HG02588 (cell line): Measurements from ENCODE around the gene WWP2.
"Not testable (repeated sequence)": the region's sequence is repeated elsewhere in the genome, so short reads cannot be mapped to it uniquely, and the experiment has no call there.

ENCODE experiments used
- ATAC-seq: cut with Tn5 transposase; IDR thresholded peaks from one replicate; pipeline ENCODE4 v1.9.1; 2021; ENCODE audit warnings: mild to moderate bottlenecking, moderate library complexity; ENCODE audit not compliant: unreplicated experiment

WWP2 gene

GRCh38 chr16:69939821-69940585, 177.9 kb downstream of the WWP2 start:
- ATAC-seq = no peak

- ATAC-seq = no peak
These were observed 178.5 kb downstream of the WWP2 start for GRCh38 chr16:69940676-69941075.

DNA sequence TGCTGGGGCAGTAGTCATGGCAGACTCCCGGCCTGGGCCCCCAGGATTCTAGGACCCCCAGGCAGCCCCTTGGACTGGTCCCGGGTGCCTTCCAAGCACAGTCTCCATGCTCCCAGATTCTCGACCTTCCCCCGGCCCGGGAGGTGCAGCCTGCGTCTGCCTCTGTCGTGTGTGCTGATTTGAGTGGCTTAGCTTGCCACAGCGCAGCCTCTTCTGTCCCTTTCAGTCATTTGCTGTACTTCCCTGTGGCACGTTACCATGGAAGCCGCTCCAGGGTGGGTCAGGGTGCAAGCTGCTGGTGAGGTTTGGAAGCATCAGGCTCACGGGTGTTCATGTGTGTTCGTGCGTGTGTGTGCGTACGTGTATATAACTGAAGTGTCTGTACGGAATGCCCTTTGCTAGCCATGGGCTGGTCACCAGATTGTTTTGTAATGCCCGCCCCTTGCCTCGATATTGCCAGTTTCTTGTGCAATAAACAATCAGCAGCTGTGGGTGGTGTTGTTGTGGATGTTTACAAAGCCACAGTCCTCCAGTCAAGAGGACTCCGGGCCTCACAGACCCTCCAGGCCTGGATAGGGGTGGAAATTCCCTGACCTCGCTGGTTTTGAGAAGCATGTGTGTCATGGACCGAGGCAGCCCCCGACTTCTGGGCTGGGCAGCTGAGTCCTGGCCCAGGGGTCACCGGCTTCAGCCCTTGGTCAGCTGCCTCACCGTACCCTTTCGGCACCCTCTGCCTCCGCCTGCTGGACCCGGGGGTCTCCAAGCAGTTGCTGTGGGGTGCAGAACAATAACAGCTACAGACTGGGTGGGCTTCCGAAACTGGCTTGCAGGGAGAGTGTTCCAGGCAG, 179.3 kb downstream of the WWP2 start:
- no peak for ATAC-seq

GRCh38 chr16:69942099-69942491, 180.0 kb downstream of the WWP2 start:
- no peak for ATAC-seq

DNA sequence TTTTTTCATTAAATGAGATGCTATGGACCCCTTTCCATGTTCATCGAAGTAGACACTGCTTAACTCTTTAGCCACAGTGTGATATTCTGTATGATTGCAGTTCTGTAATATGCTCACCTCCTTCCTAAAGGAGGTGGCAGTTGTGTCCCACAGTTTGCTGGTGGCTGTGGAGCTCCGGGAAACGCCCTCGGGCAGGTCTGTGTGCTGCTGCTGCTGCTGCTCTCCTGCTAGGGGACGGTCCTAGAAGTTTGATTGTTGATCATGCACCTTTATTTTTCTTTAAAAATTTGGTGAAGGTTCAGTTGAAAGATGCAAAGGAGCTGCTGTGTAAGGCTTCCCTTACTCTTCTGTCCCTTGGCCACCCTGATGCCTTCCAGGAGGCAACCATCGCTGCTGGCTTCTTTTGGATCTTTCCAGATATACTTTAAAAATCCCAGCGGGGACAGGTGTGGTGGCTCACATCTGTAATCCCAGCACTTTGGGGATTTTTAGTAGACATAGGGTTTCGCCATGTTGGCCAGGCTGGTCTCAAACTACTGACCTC, 180.6 kb downstream of the WWP2 start:
- ATAC-seq = no peak

GRCh38 chr16:69943241-69944036, 181.3 kb downstream of the WWP2 start:
- ATAC-seq = not testable (repeated sequence)

DNA sequence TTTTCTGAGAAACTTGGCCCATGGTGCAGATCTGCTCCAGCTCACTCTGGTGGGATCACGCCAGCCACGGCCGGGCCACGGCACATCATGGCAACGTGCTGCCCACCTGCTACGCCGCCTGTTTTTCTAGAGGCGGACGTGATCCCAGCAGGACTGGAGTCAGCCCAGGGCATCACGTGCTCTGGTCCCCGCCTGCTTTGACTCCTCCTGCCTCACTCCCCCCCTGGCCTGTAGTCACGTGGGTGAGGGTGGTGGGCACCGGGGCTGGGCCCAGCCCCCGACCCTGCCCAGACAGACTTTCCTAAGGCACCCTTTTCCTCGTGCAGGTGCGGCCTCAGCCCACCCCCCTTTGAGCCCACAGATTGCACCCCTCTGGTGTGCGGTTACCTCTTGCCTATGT, 188.3 kb downstream of the WWP2 start:
- ATAC-seq = not testable (repeated sequence)

DNA sequence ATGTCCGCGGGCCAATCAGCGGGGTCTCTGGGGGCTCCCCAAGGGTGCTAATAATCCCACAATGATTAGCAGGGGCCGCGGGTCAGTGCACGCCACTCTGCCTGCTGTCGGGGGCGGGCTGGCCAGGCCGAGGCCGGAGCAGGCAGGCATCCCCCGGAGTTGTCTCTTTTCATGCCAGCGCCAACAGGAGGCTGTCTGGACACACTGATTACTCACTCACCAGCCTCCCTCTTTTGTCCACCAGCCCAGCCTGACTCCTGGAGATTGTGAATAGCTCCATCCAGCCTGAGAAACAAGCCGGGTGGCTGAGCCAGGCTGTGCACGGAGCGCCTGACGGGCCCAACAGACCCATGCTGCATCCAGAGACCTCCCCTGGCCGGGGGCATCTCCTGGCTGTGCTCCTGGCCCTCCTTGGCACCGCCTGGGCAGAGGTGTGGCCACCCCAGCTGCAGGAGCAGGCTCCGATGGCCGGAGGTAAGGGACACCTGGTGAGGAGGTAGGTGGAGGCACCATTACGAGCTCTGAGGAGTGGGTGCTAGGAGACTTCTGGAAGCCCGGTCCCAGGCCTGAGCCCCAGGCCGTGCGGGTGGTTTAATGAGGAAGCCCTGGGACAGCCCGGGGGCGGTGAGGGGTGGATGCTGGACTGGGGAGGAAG, 189.0 kb downstream of the WWP2 start, which contains the start of gene CLEC18A:
CLEC18A (plus strand) TSS at position 318 of the 655 bp plus-strand sequence; CDS start at position 351, 33 bp downstream.
- ATAC-seq = not testable (repeated sequence)

- not testable (repeated sequence) for ATAC-seq
These were observed 189.5 kb downstream of the WWP2 start for GRCh38 chr16:69951672-69952031.

DNA sequence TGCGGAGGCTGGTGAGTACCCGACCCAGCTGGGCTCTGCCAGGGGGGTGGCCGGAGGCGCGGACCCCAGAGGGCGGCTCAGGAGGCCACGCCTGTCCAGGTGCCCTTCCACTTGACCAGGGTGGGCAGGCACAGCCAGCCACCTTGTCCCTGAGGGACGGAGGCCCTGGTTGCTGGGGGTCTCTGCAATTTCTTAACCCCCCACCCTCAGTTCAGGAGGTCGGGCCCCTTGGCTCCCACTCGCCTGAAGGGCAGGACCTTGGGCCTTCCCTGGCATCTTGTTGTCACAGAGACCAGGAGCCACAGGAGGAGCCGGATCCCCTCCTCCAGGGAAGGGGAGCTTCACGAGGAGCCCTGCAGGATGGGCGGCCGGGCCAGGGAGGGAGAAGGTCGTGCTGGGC, 190.0 kb downstream of the WWP2 start:
- not testable (repeated sequence) for ATAC-seq

GRCh38 chr16:69952572-69953355, 190.6 kb downstream of the WWP2 start:
- ATAC-seq = not testable (repeated sequence)

- not testable (repeated sequence) for ATAC-seq
These were observed 192.1 kb downstream of the WWP2 start for GRCh38 chr16:69954241-69954640.

- ATAC-seq = not testable (repeated sequence)
These were observed 201.2 kb downstream of the WWP2 start for GRCh38 chr16:69963312-69963711.

DNA sequence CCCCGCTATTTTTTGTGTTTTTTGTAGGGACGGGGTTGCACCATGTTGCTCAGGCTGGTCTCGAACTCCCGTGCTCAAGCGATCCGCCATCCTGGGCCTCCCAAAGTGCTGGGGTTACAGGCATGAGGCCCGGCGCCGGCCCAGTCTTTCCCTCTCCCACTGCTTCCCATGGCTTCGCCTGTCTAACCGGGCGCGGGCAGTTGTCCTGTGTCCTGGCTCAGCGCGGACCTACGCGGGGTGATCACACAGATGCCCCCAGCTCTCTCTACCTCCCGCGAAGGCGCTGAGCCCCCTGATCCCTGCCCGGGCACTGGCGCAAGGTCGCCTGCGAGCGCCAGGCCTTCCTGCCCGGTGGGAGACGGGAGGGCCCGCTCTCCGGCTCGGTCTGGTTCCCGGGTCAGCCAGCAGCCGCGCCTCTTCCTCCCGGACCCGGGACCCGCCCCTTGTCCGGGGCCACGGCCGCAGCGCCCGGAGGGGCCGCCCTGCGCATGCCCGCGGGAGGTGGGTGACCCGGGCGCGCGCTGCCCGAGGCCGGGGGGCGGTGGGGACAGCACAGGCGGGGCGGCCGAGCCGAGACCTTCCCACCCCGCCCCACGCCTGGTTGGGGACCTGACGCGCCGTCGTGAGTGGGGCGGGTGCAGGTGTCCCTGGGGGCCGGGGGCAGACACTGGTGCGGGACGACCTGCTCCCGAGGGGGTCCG, 203.0 kb downstream of the WWP2 start:
- ATAC-seq = not testable (repeated sequence)

DNA sequence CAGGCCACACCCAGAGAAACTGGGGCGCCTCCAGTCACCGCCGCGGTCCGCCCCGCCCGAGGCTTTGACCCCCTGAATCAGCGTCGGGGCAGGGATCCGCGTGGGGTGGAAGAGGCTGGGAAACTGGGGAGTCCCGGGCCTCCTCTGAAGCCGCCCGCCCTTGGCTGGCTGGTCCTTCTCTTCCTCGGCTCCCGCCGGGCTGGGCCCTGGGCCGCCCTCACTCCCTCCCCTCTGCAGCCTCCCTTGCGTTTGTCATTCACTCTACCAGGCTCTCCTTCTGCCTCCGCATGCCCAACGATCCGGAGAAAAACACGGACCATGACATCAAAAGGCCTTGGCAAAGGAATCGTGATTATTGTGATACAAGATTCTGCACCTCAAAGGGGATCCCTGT, 203.5 kb downstream of the WWP2 start:
- ATAC-seq = not testable (repeated sequence)

DNA sequence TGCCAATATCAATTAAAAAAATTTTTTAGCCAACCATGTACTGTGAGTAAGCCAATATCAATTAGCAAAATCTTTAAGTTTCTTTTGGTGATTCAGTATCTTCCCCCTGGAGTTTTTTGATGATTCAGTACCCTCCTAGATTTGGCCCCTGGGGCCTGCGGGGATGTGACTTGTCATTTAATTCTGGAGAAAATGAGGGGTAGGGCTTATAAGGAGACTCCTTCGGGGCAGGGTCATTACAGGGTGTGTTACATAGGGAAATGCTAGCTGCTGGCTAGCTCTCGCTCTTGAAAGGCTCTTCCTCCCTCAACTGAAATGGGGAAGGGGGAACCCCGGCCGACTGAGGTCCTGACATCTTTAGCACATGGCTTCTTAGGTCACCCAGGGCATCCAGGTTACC, 205.6 kb downstream of the WWP2 start:
- ATAC-seq = not testable (repeated sequence)

DNA sequence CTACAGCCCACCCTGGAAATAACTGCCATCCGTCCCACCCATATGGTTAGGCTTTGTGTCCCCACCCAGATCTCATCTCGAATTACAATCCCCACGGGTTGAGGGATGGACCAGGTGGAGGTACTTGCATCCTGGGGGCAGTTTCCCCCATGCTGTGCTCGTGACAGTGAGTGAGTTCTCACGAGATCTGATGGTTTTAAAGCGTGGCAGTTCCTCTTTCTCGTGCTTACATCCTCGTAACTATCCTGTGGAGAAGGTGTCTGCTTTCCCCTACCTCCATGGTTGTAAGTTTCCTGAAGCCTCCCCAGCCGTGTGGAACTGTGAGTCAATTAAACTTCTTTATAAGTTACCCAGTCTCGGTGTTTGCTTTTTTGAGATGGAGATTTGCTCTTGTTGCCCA, 206.0 kb downstream of the WWP2 start:
- ATAC-seq = not testable (repeated sequence)

DNA sequence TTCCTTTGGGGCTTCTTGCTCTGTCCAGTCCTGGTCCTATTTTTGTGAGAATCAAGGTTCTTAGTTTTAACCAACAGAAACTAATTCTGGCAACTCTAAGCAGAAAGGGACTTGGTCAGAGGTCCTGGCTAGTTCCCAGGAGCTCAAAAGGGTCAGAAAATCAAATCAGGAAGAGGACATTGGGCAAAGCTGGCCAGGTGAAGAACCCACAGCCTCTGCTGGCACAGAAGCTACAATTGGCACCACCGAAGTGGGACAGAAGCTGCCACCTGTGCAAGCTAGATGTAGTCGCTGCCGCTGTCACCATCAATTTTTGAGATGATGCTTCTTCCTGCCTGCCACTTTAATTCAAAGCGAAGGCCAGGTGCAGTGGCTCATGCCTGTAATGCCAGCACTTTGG, 207.5 kb downstream of the WWP2 start:
- ATAC-seq = not testable (repeated sequence)

DNA sequence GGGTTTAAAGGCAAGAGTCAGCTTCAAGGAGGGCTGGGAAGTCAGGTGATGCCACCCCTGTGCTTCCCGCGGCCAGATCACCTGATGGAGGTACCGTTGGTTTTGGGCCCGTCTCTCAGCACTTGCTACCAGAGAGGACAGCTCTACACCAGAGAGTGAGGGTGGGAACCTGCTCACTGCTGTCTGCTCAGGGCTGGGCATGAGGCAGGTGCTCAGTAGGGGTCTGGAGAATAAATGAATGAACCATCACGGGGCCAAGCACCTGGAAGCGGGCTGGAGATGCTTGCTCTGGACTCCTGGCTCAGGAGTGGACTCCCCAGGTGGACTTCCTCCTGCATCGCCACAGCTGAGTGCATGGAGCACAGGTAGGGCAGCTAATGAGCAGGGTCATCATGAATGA, 210.0 kb downstream of the WWP2 start:
- ATAC-seq = not testable (repeated sequence)
